Sigmoid colon (tissue), 7 donors: ENCODE measurements around the gene ADARB2. TPM values are rescaled to one million over a fixed set of nuclear protein-coding genes. Genes with fewer than 3 reads are reported as not detected.

Source experiments
- DNase-seq: peaks from one replicate; pipeline ENCODE4 v3.0.0-alpha.2; 2019
- H3K27ac ChIP-seq, 4 donors: fragments of 200-600 bp; sonication (generic); one replicate each; pipeline ENCODE4 v1.5.1; 2016 to 2019; ENCODE audit warnings: mild to moderate bottlenecking in 1 of 4
- H3K27me3 ChIP-seq, 3 donors: fragments of 200-600 bp; sonication (generic); one replicate each; pipeline ENCODE4 v1.5.1; 2019; ENCODE audit warnings: mild to moderate bottlenecking in 1 of 3
- H3K36me3 ChIP-seq, 4 donors: fragments of 200-600 bp; sonication (generic); one replicate each; pipeline ENCODE4 v1.5.1; 2016 to 2019
- H3K4me1 ChIP-seq, 4 donors: fragments of 200-600 bp; sonication (generic); one replicate each; pipeline ENCODE4 v1.5.1; 2017 to 2019
- H3K4me3 ChIP-seq, 4 donors: fragments of 200-600 bp; sonication (generic); one replicate each; pipeline ENCODE4 v1.5.1; 2017 to 2019; ENCODE audit warnings: mild to moderate bottlenecking in 2 of 4, moderate library complexity in 1 of 4
- H3K9me3 ChIP-seq, 4 donors: fragments of 200-600 bp in 3 of 4; sonication (generic) in 3 of 4; one replicate each; pipeline versions ENCODE4 v1.5.1 to v1.6.1; 2013 to 2019
- EP300 ChIP-seq, 4 donors: sonication (generic); formaldehyde crosslinking; IDR thresholded peaks; one replicate each; pipeline ENCODE4 v1.6.1; 2017; ENCODE audit warnings: antibody characterized with exemption in 4 of 4
- POLR2A ChIP-seq, 2 donors: fragments of 450-650 bp; IDR thresholded peaks; one replicate each; pipeline ENCODE4 v1.6.1; 2016; ENCODE audit warnings: antibody characterized with exemption in 2 of 2, mild to moderate bottlenecking in 2 of 2, moderate library complexity in 2 of 2
- POLR2AphosphoS5 ChIP-seq, 4 donors: sonication (generic); formaldehyde crosslinking; IDR thresholded peaks; one replicate each; pipeline ENCODE4 v1.6.1; 2017; ENCODE audit warnings: antibody characterized with exemption in 4 of 4
- WGBS, 2 donors: extraction: QIAGEN DNeasy Blood & Tissue Kit; methylation state at CpG; one replicate each; pipeline ENCODE4 v1.1.7; 2013; 5-methylcytosine and 5-hydroxymethylcytosine counted together
- intact Hi-C: fragments of 100-400 bp; cut with DNase I; formaldehyde crosslinking; loops from one replicate; pipeline ENCODE4 v1.15.1; 2023
- polyA plus RNA-seq, 3 donors: library from polyadenylated mRNA; stranded (reverse); fragments of 200-250 nt; gene quantifications; one replicate each; pipeline ENCODE4 v1.2.3, GENCODE V29; 2013
- total RNA-seq, 4 donors: library from RNA; depleted of rRNA; stranded (reverse); fragments of >200 nt; gene quantifications; one replicate each; pipeline ENCODE4 v1.1.0, GENCODE V29; 2016
- TF ChIP-seq, protein P1 (sequence below), 4 experiments: fragments of 450-650 bp in 3 of 4; fragments of 200-600 bp in 1 of 4; IDR thresholded peaks; one replicate each; pipeline ENCODE4 v1.5.1; 2016 to 2019; ENCODE audit warnings: antibody characterized with exemption in 4 of 4, mild to moderate bottlenecking in 3 of 4, moderate library complexity in 2 of 4
- donor health status: healthy with polysubstance abuse.
- donor health status: Bipolar disorder and iron deficiency.
- donor health status: healthy.

Gene ADARB2
- total and polyA plus RNA-seq, 7 donors, result 0.60 to 5.9 (median 3.5) TPM; not detected in 1

DNA sequence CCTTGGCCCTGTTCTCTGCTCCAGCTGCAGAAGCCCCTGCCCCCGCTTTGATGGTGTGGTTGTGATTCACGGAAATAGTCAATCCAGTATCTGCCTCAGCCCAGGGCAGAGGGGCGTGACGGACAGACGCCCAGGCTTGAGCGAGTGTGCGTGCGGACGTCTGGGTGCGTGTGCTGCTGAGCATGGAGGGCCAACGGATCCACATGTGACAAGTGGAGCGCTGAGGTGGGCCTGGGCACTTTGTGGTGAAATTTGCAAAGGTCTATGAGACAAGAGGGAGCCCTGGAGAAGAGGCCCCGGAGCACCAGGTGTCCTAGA lies 586.7 kb downstream of the ADARB2 start:
- Histone ChIP-seq H3K27ac (no peak overlapping the region), H3K4me3 (no peak overlapping the region), H3K9me3 (peaks cover 0 to 6% (median 0%) of the 10 kb centered on the region in 4 donors), H3K4me1 (no peaks in the 10 kb centered on the region), H3K27me3 (no peaks in the 10 kb centered on the region), H3K36me3 (no peaks in the 10 kb centered on the region)
- TF ChIP-seq POLR2AphosphoS5 (IDR thresholded peaks at IDR 0.05) (no peak), EP300 (IDR thresholded peaks at IDR 0.05) (no peak), POLR2A (IDR thresholded peaks at IDR 0.05) (no peak)
- TF ChIP-seq, protein P1, sequence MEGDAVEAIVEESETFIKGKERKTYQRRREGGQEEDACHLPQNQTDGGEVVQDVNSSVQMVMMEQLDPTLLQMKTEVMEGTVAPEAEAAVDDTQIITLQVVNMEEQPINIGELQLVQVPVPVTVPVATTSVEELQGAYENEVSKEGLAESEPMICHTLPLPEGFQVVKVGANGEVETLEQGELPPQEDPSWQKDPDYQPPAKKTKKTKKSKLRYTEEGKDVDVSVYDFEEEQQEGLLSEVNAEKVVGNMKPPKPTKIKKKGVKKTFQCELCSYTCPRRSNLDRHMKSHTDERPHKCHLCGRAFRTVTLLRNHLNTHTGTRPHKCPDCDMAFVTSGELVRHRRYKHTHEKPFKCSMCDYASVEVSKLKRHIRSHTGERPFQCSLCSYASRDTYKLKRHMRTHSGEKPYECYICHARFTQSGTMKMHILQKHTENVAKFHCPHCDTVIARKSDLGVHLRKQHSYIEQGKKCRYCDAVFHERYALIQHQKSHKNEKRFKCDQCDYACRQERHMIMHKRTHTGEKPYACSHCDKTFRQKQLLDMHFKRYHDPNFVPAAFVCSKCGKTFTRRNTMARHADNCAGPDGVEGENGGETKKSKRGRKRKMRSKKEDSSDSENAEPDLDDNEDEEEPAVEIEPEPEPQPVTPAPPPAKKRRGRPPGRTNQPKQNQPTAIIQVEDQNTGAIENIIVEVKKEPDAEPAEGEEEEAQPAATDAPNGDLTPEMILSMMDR (IDR thresholded peaks at IDR 0.05), result no peak
- peak; percentile 35 for DNase-seq
- intact Hi-C loops, result no loop called here
- 85 to 87% methylated on average over 13 of the region's 13 CpGs for WGBS, 2 donors

DNA sequence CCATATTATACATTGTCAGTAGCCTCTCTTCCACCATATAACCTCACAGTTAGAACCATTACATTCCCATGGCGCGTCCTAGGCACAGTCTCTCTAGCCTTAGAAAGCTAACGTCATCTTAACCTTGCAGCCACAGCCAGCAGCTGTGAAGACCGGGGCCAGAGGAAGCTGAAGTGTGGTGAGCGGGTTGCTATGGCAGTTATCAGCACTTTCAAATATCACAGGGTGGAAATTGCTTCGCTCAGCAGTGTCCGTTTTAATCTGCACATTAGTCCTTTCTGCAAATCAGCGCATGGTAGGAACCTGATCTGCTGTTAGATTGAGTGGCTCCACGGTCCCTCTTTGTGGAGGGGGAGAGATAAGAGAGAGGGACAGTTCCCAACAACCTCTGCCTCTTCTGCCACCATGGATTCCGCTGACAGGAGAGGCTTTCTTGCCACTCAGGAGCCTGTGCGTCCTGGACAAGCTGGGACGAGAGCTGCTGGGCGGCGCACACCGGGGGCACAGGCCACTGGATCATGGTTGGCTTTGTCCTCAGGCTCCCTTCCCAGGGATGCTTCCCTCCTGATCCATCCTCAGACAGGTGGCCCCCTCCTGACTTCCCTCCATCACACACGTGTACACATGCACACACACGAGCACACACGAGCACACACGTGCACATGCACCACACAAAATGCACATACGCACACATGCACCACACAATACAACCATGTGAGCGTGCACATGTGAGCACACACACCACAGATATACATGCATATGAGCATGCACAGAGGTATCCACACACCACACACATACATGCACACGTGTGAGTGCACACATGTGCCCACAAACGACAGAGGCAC lies 587.3 kb downstream of the ADARB2 start:
- no peaks in the 10 kb centered on the region for H3K27me3 ChIP-seq
- DNase-seq, result peak; percentile 45
- no peak overlapping the region for H3K27ac ChIP-seq
- H3K4me1 ChIP-seq, result no peaks in the 10 kb centered on the region
- 53 to 74% methylated on average over 23 of the region's 23 CpGs for WGBS, 2 donors
- TF ChIP-seq POLR2A (IDR thresholded peaks at IDR 0.05) (no peak), POLR2AphosphoS5 (IDR thresholded peaks at IDR 0.05) (no peak), EP300 (IDR thresholded peaks at IDR 0.05) (no peak)
- TF ChIP-seq, protein P1 (IDR thresholded peaks at IDR 0.05), result no peak
- H3K36me3 ChIP-seq, result no peaks in the 10 kb centered on the region
- H3K9me3 ChIP-seq, result peaks cover 0 to 6% (median 0%) of the 10 kb centered on the region in 4 donors
- intact Hi-C loops, result no loop called here
- H3K4me3 ChIP-seq, result no peak overlapping the region

DNA sequence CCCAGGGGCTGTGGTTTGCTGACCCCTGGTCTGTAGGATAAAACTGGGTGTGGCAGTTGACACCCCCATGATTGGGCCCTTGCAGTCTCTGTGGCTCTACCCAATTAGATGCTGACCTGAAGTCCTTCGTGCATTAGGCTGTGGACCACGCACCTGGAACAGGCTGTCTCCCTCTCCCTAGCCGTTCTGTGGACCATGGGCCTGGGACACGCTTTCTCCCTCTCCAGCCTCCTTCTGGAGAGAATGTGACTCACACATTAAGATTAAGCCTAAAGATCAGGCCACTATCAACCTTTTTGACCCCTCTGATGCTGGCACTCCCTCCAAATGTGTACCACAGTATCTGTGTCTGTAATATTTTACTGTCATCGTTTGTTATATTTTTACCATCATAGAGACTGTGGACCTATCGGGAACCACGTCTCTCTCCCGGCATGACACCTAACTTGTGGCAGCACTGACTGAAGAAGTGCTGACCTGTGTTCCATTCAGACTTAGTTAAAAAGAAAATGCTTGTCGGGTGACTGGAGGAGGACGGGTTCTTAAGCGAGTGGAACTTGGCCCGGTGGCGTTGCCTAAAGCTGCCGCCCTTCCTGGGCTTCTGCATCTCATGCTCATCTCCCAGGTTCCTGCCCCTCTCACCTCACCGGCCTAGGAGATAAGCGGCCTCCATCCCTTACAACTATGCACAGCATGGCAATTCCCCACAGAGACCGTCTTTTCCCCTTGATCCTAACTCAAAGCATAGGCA lies 588.3 kb downstream of the ADARB2 start:
- no peak for TF ChIP-seq POLR2A (IDR thresholded peaks at IDR 0.05)
- H3K9me3 ChIP-seq, result peaks cover 0 to 6% (median 0%) of the 10 kb centered on the region in 4 donors
- DNase-seq, result no peak
- no peaks in the 10 kb centered on the region for H3K27me3 ChIP-seq
- H3K36me3 ChIP-seq, result no peaks in the 10 kb centered on the region
- WGBS, 2 donors, result 93 to 95% methylated on average over 17 of the region's 17 CpGs
- H3K4me1 ChIP-seq, result no peaks in the 10 kb centered on the region
- no peak overlapping the region for H3K4me3 ChIP-seq
- intact Hi-C loops, result no loop called here
- no peak overlapping the region for H3K27ac ChIP-seq

DNA sequence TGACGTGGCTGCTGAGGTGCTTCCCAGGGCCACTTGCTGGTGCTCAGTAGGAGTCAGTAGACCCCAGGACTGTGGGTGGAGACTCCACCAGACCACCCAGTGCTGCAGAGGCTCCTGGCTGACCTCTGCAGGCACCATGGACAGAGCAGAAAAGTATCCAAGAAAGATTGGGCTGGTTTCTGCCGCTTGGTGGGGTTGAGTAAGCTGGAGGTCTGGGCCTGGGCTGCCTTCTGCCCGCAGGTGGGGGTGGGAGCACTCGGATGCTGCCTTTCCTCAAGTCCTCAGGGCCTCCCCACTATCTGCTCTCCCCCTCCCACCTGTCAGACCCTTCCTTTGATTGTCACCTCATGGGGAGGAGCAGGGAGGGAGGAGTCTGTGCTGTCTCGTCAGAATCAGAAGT lies 589.5 kb downstream of the ADARB2 start:
- TF ChIP-seq POLR2AphosphoS5 (IDR thresholded peaks at IDR 0.05), result no peak
- no peak for TF ChIP-seq EP300 (IDR thresholded peaks at IDR 0.05)
- TF ChIP-seq POLR2A (IDR thresholded peaks at IDR 0.05), result no peak
- TF ChIP-seq, protein P1 (IDR thresholded peaks at IDR 0.05), result no peak
- no peak overlapping the region for H3K4me3 ChIP-seq
- H3K9me3 ChIP-seq, result peaks cover 0 to 6% (median 0%) of the 10 kb centered on the region in 4 donors
- no peak for DNase-seq
- no peaks in the 10 kb centered on the region for H3K4me1 ChIP-seq
- H3K27ac ChIP-seq, result no peak overlapping the region
- 64 to 77% methylated on average over 5 of the region's 5 CpGs for WGBS, 2 donors
- H3K36me3 ChIP-seq, result no peaks in the 10 kb centered on the region
- H3K27me3 ChIP-seq, result no peaks in the 10 kb centered on the region
- intact Hi-C loops, result no loop called here

DNA sequence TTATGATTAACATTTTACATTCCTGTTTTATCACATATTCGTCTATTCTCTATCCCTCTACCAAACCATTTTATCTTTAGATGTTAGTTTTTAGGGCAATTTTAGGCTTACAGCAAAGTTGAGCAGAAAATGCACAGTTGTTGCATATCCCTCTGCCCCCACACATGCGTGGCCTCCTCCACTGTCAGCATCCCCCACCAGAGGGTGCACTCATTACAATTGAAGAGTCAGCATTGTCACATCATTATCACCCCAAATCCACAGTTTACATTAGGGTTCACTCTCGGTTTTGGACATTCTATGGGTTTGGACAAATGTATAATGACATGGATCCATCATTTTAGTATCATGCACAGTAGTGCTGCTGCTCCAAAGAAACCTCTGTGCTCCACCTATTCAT lies 594.7 kb downstream of the ADARB2 start:
- Histone ChIP-seq H3K36me3 (no peaks in the 10 kb centered on the region), H3K9me3 (peaks cover 0 to 6% (median 3%) of the 10 kb centered on the region in 4 donors), H3K27ac (no peak overlapping the region), H3K27me3 (no peaks in the 10 kb centered on the region), H3K4me1 (no peaks in the 10 kb centered on the region), H3K4me3 (no peak overlapping the region)
- 57 to 60% methylated on average over 3 of the region's 3 CpGs for WGBS, 2 donors
- intact Hi-C loops, result no loop called here
- TF ChIP-seq EP300 (IDR thresholded peaks at IDR 0.05), result no peak
- TF ChIP-seq, protein P1 (IDR thresholded peaks at IDR 0.05), result no peak
- no peak for DNase-seq
